Stimulated activated CD8-positive, alpha-beta memory T cell treated with anti-CD3 and anti-CD28 coated beads, Interleukin-7, amount 100 ng/mL, for 1 hour (primary cell): ENCODE measurements around the gene CENPU.
"Not testable (repeated sequence)": the region's sequence is repeated elsewhere in the genome, so short reads cannot be mapped to it uniquely, and the experiment has no call there.

Source experiments
- DNase-seq, 2 donors: peaks; one replicate each; pipeline ENCODE4 v3.0.0-alpha.2; 2020; ENCODE audit warnings: low read depth in 2 of 2

CENPU gene

DNA sequence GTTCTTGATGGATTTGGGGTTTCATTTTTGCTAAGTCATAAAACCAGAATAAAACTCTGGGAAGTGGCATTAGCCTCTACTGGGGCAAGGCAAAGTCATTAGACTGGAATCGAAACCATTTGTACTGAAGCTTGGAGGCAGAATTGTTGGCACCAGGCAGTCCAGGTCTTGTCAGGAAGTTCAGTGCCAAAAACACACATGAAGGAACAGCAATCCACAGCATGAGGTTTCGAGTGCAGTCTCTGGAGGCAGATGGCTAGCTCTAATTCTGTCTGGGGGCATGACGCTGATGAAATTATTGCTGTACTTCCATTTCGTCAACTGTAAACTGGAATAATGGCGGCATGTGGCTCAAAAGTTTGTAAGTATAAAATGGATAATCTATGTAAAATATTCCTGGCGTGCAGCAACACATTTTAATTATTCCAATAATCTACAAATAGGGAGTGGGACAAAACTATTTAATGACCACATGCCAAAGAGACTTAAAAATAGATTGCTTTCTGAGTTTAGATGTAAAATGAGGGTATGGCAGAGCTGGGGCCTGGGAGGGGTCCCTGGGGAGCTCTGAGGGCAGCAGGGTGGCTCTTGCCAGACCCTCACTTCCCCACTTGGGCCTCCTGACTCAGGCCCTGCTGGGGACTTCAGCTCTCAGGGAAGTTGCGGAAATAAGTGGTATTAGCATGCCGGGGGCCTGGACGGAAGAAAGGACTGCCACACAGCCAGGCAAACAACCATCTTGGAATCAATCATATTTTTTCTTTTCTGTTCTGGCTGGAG, 18.8 kb upstream of the CENPU start:
- DNase-seq, result no peak

DNA sequence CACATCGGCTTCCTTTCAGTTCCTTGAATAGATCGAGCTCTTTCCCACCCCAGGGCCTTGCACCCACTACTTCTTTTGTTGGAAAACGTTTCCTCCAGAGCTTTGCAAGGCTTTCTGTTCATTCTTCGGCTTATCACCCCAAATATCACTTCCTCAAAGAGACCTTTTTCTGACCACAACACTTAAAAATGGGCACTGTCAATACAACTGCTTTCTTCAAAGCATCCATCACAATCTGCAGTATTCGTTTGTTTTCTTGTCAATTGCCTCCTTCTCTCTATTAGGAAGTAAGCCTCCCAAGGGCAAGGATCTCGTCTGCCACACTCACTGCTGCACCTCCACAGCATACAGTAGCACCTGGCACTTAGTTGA, 17.7 kb upstream of the CENPU start:
- no peak for DNase-seq

DNA sequence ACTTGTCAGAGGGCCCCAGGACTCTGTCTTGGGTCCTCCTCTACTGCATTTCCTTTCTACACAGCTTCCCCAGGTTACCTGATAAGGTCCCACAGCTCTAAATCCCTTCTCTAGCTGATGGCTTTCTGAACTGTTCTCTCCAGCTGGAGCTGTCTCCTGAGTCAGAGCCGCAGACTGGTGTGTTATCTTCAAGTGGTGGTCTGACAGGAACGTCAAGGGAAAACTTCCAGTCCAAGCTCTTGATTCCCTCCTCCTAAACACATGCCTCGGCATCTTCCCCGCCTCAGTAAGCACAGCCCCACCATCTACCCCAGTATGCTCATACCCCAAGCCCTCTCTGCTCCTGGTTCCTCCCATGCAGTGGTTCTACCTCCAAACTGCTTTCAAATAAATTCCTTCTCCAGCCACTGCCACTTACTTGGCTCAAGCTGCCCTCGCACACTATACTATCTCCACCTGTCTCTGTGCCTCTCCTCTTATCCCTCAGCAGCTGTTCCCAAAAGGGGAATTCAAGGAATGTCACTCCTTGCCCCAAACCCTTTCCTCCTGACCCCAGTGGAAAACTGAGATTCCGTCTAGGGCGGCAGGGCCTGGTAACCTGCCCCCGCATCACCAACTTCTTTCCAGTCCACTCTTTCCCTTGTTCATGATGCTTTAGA, 17.2 kb upstream of the CENPU start:
- no peak for DNase-seq

DNA sequence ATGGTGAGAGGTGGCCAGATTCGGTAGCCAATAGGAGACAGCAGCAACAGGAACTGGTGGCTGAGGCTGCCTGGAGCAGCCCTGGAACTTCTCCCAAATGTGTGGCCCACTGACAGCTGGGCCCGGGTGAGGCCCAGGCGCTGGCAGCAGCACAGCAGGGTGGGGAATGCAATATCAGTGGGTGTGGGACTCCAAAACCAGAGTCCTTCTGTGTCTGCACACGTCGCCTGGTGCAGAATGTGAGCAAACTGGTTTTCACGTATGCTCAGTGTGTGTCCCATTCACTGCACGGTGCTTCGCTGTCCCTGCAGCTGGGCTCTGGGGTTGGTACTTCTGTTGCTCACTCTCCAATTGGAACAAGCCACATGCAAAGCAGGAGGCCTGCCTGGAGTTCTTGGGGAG, 14.4 kb upstream of the CENPU start:
- no peak for DNase-seq

DNA sequence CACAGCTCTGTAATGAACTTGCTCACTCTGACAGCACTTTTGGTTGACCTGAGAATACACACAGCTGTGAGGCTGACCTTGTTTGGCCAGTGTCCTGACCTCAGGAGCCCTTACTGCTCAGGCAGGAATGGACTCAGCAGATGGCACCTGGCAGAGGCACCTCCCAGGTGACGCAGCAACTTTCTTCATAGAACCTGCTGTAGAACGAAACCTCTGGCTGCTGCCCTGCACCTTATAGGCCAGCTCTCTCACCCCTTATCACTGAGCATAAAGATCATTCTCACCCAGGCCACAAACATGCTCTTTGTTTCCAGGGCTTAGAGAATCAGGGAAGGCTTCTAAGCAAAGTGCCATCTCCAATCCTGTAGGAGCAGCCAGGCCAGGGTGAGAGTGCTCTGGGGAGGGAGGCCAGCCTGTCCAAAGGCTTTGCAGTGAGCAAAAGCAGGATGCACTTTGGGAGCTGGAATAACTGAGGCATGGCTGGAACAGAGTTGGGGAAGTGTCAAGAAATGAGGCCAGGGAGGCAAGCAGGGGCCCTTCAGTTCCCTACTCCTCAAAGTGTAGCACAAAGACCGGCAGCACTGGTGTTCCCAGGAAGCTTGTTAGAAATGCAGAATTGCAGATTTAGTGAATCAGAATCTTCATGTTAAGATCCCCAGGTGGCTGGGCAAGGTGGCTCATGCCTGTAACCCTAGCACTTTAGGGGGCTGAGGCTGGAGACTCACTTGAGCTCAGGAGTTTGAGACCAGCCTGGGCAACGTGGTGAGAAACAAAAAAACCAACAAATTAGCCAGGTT, 13.3 kb upstream of the CENPU start:
- DNase-seq, result no peak

DNA sequence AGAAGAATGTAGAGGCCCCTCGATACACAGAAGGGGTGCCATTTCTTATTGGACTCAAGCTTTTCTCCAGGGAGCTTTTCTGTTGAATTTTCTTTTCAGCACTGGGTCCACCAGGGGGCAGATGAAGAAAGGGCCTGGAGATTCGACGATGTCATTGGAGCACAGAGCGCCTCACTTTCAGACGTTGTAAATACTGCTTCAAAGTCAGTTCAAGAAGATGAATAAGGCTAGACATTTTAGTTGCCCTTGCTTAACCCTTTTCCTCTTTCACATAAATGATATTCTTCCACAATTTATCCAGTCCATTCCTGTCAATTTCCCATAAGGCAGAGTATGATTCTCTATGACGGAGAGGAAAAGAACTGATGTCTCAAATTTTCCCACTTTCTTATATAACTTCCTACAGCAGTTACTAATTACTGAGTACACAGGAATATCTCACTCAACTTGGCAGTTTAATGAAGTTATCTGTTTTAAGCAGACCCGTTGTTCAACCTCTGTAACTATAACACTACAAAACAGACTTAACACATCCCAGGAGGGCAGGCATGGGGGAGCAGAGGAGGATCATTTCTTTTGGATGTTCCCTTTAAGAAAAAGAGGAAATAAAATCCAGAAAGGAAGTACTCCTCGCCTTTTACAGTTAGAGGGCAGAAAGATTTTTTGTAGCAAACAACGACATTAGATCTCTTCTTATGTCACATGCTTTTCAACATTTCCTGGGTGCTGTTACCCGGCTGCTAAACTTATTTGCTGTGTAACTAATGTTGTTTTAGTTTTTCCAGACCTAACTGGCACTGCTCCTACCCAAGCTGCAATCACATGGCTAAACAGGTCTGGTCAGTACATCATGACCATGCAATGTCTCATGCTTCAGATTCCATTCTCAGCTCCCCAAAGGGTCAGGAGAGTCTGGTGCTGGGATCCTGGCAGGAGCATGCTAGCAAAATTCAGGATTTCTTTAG, 12.2 kb upstream of the CENPU start:
- peak; percentile 40 to 52 for DNase-seq

DNA sequence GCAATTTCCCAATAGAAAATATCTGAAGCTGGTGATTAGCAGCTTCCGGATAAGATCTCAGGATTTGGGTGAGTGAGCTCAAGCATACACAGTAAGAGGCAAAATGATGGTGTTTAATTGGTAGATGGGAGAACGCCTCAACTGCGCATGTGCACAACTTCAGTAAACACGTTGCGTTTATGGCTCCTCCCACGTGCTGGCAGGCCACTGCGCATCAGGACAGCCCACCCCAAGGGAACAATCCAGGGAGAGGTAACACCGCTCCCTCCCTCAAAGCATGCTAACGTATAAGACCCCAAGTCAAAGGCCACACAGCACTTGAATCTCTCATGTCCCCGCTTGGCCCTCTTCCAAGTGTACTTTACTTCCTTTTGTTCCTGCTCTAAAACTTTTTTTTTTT, 10.3 kb upstream of the CENPU start:
- DNase-seq, result no peak

DNA sequence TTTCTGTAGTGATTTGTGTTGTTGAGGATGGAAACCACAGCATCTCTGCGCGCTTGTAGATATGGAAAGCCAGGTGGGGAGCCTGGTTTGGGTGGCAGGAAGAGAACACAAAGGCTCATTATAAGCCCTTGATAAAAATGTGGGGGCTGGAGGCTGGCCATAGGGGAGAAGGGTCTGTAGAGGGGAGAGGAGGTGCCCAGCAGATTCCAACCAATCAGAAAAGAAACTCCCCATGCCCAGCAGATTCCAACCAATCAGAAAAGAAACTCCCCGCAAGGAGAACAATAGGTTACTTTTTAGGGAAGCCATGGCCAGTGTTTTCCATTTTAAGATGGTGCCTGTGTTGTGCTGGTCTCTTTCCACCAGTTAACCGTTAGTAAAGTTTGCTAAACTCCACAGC, 9.8 kb upstream of the CENPU start:
- no peak for DNase-seq

DNA sequence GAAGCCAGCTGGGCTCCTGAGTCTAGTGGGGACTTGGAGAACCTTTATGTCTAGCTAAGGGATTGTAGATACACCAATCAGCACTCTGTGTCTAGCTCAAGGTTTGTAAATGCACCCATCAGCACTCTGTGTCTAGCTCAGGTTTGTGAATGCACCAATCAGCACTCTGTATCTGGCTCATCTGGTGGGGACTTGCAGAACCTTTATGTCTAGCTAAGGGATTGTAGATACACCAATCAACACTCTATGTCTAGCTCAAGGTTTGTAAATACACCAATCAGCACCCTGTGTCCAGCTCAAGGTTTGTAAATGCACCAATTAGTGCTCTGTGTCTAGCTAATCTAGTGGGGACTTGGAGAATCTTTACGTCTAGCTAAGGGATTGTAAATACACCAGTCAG, 7.8 kb upstream of the CENPU start:
- DNase-seq, result not testable (repeated sequence)

DNA sequence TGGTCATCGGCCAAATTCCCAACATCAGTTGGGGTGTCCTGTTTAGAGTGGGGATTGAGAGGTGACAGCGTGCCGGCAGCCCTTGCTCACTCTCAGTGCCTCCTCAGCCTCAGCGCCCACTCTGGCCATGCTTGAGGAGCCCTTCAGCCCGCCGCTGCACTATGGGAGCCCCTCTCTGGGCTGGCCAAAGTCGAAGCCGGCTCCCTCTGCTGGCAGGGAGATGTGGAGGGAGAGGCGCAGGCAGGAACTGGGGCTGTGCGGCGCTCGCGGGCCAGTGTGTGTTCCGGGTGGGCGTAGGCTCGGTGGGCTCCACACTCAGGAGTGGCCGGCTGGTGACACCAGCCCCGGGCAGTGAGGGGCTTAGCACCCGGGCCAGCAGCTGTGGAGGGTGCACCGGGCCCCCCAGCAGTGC, 7.1 kb upstream of the CENPU start:
- no peak for DNase-seq

DNA sequence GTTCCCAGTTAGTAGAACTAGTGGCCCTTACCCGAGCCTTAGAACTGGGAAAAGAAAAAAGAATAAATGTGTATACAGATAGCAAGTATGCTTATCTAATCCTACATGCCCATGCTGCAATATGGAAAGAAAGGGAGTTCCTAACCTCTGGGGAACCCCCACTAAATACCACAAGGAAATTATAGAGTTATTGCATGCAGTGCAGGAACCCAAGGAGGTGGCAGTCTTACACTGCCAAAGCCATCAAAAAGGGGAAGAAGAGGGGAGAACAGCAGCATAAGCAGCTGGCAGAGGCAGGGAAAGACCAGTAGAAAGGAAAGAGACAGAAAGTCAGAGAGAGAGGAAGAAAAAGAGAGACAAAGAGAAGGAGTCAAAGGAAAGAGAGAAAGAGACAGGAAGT, 5.7 kb upstream of the CENPU start:
- not testable (repeated sequence) for DNase-seq

DNA sequence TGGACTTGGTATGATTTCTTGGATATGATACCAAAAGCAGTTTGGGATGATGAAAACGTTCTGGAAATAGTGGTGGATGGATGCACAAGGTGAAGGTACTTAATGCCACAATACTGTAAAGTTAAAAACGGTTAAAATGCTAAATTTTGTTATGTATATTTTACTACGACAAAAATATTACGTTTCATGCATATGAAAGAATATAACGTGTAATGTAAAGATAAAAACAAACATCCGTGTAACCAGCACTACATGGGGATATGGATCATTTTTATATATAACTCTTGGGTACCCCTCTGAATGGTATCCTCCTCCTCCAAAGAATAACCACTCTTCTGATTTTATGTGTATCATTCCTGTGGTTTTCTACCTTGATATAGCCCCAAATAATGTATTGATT, 862 bp upstream of the CENPU start:
- no peak for DNase-seq

DNA sequence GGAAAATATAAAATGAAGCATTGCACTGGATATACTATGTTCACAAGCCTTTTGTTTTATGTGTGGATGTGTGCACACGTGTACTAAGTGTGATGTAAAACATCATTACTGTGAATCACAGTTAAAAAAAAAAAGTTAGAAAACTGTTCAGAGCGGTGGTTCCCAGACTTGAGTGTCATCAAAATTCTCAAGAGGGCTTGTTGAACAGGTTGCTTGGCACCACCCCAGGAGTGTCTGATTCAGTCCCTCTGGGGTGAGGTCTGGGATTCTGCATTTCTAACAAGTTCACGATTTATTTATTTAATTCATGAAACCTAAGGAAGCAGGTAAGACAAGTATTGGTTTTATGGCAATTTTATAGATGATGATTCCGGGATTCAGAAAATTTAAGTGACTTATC, 1.8 kb downstream of the CENPU start:
- DNase-seq, result no peak

DNA sequence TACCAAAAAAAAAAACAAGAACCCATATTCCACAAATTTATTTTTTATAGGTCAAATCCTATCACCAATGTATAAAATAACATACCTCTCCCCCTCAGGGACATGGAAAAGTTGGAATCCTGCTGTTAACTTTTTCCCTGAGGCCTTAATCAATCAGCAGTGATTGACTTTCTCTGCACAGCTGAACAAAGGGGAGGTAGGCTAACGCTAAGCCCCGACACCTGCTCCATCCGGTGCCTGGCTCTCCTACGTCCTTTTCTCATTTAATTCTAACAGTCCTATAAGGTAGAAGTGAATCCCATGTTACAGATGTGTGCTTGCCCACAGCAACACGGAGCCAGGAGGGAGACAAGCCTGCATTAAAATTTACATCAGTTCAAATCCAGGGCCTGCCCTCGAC, 2.8 kb downstream of the CENPU start:
- DNase-seq, result no peak

DNA sequence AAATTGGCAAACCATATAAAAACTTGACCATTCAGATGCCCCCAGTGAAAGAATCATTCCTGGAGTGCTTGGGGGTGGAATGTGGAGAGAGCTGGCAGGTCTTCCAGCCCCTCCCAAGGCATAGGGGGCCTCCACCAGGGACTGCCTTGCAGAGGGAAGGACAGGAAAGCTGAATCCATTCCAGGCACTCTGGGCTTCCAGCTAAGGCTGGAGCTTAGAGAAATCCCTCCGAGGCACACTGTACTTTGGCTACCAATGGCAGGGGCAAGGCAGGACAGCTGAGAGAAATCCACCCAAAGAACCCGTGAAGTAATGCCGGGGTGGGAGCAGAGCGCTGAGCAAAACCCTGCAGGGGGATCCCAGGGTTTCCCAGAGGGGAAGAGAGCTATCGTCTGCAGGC, 4.0 kb downstream of the CENPU start:
- no peak for DNase-seq

DNA sequence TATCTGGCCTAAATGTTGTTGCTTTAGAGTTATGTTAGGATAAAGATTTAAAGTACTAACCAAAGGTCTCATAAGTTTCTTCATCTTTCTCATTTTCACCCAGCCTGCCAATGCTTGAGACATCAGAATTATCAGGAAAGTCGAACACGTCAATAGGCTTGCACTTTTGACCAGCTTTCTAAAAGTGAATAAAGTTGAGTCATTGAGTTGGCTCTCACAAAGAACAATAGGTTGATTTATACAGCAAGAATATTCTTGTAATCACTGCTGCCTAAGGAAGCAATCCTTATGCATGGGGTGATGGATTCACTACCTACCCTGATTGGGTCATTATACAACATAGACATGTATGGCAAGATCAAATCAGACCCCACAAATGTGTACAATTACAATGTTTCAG, 5.0 kb downstream of the CENPU start:
- no peak for DNase-seq

DNA sequence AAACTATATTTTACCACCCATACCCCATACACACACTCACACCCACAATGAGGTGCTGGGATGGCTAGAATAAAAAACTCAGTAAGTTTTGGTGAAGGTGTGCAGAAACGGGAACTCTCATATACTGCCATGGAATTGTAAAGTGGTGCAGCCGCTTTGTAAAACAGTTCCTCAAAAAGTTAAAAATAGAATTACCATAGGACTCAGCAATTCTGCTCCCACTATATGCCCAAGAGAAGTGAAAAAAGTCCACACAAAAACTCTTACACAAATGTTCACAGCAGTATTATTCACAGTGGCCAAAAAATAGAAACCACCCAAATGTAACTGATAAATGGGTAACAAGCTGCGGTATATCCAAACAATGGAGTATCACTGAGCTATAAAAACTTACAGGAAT, 6.5 kb downstream of the CENPU start:
- DNase-seq, result no peak

DNA sequence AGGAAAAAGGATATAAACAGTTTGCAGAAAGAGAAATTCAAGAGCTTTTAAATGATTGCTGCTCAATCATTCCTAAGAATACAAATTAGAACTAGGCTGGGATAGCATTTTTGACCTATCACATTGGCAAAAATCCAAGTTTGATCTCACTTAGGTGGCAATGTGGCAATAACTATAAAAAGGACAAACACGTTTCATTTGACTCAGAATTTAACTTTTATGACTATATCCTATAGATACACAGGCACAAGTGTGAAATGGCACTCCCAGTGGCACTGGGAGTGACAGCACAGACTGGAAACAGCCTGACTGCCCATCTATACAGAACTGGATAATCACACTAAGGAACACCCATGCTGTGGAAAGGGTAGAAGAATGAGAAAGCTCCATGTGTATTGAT, 11.1 kb downstream of the CENPU start:
- DNase-seq, result no peak

DNA sequence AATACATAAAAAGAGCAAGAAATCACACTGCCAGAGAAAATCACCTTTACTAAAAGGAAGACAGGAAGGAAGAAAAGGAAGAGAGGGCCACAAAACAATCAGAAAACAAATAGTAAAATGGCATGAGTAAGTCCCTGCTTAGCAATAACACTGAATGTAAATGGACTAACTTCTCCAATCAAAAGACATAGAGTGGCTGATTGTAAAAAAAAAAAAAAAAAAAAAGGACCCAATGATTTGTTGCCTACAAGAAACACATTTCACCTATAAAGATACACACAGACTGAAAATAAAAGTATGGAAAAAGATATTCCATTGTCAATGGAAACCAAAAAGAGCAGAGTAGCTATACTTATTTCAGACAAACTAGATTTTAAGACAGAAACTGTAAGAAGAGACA, 12.6 kb downstream of the CENPU start:
- DNase-seq, result no peak

DNA sequence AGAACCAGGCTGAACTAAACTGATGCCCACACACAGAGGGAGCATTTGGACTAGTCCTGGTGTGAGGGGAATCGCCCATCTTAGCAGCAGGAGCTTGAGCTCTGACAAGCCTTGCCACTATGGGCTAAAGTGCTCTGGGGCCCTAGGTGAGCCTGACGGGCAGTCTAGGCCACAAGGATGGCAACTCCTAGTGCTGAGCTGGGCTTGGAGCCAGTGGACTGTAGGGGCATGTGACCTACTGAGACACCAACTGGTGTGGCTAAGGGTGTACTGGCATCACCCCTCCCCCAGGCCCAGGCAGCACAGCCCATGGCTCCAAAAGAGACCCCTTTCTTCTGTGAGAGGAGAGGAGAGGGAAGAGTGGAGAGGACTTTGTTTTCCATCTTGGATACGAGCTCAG, 14.5 kb downstream of the CENPU start:
- no peak for DNase-seq

DNA sequence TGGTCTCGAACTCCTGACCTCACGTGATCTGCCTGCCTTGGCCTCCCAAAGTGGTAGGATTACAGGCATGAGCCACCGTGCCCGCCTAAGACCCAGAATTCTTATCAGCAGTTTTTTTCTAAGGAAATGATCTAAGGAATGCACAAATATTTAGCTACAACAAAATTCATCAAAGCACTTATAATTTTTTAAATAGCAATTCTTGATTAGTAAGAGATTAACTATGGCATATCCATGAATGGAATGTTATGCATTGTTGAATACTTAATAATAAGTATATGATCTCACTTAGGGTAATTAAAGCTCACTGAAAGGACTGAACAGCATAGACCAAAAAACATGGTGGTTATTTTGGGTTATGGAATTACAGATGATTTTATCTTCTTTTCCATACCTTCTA, 18.4 kb downstream of the CENPU start:
- DNase-seq, result no peak

DNA sequence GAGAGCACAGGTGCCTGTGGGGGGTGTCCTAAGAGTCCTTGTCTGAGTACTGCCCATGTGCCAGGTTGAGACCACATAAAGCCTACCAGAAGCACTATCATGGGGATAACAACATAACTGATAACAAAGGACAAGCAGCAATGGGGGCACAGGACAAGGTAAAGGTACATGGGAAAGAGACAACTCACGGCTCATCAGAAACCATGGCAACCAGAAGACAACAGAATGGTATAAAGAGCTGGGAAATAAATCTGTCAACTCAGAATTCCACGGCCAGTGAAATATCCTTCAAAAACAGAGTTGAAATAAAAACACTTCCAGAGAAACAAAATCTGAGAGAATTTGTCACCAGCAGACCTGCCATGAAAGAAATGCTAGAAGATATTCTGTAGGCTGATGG, 20.0 kb downstream of the CENPU start:
- DNase-seq, result no peak
